IPS DF 6.9 (cell line): ENCODE measurements around the gene C2.
A peak's percentile ranks its signal among the peaks of the same experiment; 100 is the strongest.

ENCODE experiments used
- DNase-seq: peaks from one replicate; pipeline ENCODE4 v3.0.0-alpha.2; 2013; ENCODE audit warnings: low read depth, low spot score
- H3K27ac ChIP-seq: one replicate; pipeline ENCODE4 v1.5.1; 2013; ENCODE audit warnings: low read length, control low read depth
- H3K27me3 ChIP-seq: 2 replicates; pipeline ENCODE4 v1.6.1; 2013; ENCODE audit warnings: mild to moderate bottlenecking, low read length; ENCODE audit not compliant: control insufficient read depth, insufficient read depth
- H3K36me3 ChIP-seq: 2 replicates; pipeline ENCODE4 v1.6.1; 2013; ENCODE audit warnings: low read length; ENCODE audit not compliant: control insufficient read depth, insufficient read depth
- H3K4me1 ChIP-seq: 2 replicates; pipeline ENCODE4 v1.6.1; 2013; ENCODE audit warnings: low read length; ENCODE audit not compliant: control insufficient read depth, insufficient read depth
- H3K4me3 ChIP-seq: 2 replicates; pipeline ENCODE4 v1.5.1; 2013; ENCODE audit warnings: mild to moderate bottlenecking, low read length
- H3K9me3 ChIP-seq: 2 replicates; pipeline ENCODE4 v1.6.1; 2013; ENCODE audit warnings: low read length, inconsistent platforms; ENCODE audit not compliant: control insufficient read depth, insufficient read depth
- WGBS: extraction: QIAGEN DNeasy Blood & Tissue Kit; methylation state at CpG from one replicate; pipeline ENCODE4 v1.1.7; 2013; ENCODE audit warnings: mixed read lengths, missing lambda C conversion rate; ENCODE audit not compliant: insufficient read length, insufficient coverage; 5-methylcytosine and 5-hydroxymethylcytosine counted together

The C2 gene

GRCh38 chr6:31954511-31954910 is 27.0 kb downstream of the C2 start:
- no peaks in the 10 kb centered on the region for H3K27me3 ChIP-seq
- no CpG with 5 or more reads among the region's 28 CpGs for WGBS
- peaks cover 31% of the 10 kb centered on the region for H3K36me3 ChIP-seq
- no peak for DNase-seq
- H3K4me1 ChIP-seq: 0 out of 2 replicates have a peak, but pooled peaks cover 1% of the 10 kb centered on the region
- no peak overlapping the region for H3K4me3 ChIP-seq
- H3K9me3 ChIP-seq: no peaks in the 10 kb centered on the region
- no peak overlapping the region for H3K27ac ChIP-seq

GRCh38 chr6:31956796-31957195 is 29.3 kb downstream of the C2 start:
- Histone ChIP-seq H3K27ac (no peak overlapping the region), H3K4me3 (no peak overlapping the region), H3K9me3 (no peaks in the 10 kb centered on the region), H3K36me3 (peaks cover 32% of the 10 kb centered on the region), H3K4me1 (0 out of 2 replicates have a peak, but pooled peaks cover 1% of the 10 kb centered on the region), H3K27me3 (no peaks in the 10 kb centered on the region)
- no peak for DNase-seq
- WGBS: no CpG with 5 or more reads among the region's 3 CpGs

- no peaks in the 10 kb centered on the region for H3K9me3 ChIP-seq
- H3K4me3 ChIP-seq: peak overlapping the region; percentile 94
- WGBS: no CpG with 5 or more reads among the region's 11 CpGs
- H3K36me3 ChIP-seq: peaks cover 36% of the 10 kb centered on the region
- no peaks in the 10 kb centered on the region for H3K27me3 ChIP-seq
- no peak for DNase-seq
- 0 out of 2 replicates have a peak, but pooled peaks cover 1% of the 10 kb centered on the region for H3K4me1 ChIP-seq
- no peak overlapping the region for H3K27ac ChIP-seq
Observed at GRCh38 chr6:31958412-31958740, 30.9 kb downstream of the C2 start.

GRCh38 chr6:31958741-31959739 is 31.5 kb downstream of the C2 start, which contains the start of the genes NELFE and SKIC2:
TSS of gene NELFE (minus strand) at chr6:31958971. CDS start at chr6:31958446, 525 bp downstream.
TSS of gene SKIC2 (plus strand) at chr6:31959175. CDS start at chr6:31959193, 18 bp downstream.
- peak within 1 kb of the TSS; percentile 94 for H3K4me3 ChIP-seq
- peak; percentile 95 for DNase-seq
- no peaks in the 10 kb centered on the region for H3K9me3 ChIP-seq
- 0 out of 2 replicates have a peak, but pooled peaks cover 1% of the 10 kb centered on the region for H3K4me1 ChIP-seq
- no peaks in the 10 kb centered on the region for H3K27me3 ChIP-seq
- WGBS: no CpG with 5 or more reads among the region's 59 CpGs
- H3K27ac ChIP-seq: no peak within 1 kb of the TSS
- peaks cover 37% of the 10 kb centered on the region for H3K36me3 ChIP-seq

GRCh38 chr6:31961616-31962015 is 34.1 kb downstream of the C2 start:
- Histone ChIP-seq H3K9me3 (no peaks in the 10 kb centered on the region), H3K36me3 (peaks cover 41% of the 10 kb centered on the region), H3K27me3 (no peaks in the 10 kb centered on the region), H3K4me3 (no peak overlapping the region), H3K4me1 (0 out of 2 replicates have a peak, but pooled peaks cover 1% of the 10 kb centered on the region), H3K27ac (no peak overlapping the region)
- no peak for DNase-seq
- WGBS: no CpG with 5 or more reads among the region's 12 CpGs

- Histone ChIP-seq H3K36me3 (peaks cover 57% of the 10 kb centered on the region), H3K27me3 (no peaks in the 10 kb centered on the region), H3K9me3 (no peaks in the 10 kb centered on the region), H3K4me3 (no peak overlapping the region), H3K4me1 (no peaks in the 10 kb centered on the region), H3K27ac (no peak overlapping the region)
- no CpG with 5 or more reads among the region's 19 CpGs for WGBS
- no peak for DNase-seq
Observed at GRCh38 chr6:31963921-31964320, 36.4 kb downstream of the C2 start.

GRCh38 chr6:31965700-31966099 is 38.2 kb downstream of the C2 start:
- Histone ChIP-seq H3K27ac (no peak overlapping the region), H3K4me1 (no peaks in the 10 kb centered on the region), H3K36me3 (peaks cover 61% of the 10 kb centered on the region), H3K9me3 (no peaks in the 10 kb centered on the region), H3K27me3 (no peaks in the 10 kb centered on the region), H3K4me3 (no peak overlapping the region)
- no peak for DNase-seq
- no CpG with 5 or more reads among the region's 13 CpGs for WGBS

- Histone ChIP-seq H3K4me1 (no peaks in the 10 kb centered on the region), H3K9me3 (no peaks in the 10 kb centered on the region), H3K27me3 (no peaks in the 10 kb centered on the region), H3K36me3 (peaks cover 56% of the 10 kb centered on the region), H3K4me3 (no peak overlapping the region), H3K27ac (no peak overlapping the region)
- DNase-seq: no peak
- no CpG with 5 or more reads among the region's 7 CpGs for WGBS
Observed at GRCh38 chr6:31966506-31966905, 39.0 kb downstream of the C2 start.

GRCh38 chr6:31966997-31967925 is 39.7 kb downstream of the C2 start:
- no peaks in the 10 kb centered on the region for H3K9me3 ChIP-seq
- H3K27me3 ChIP-seq: no peaks in the 10 kb centered on the region
- DNase-seq: no peak
- no peak overlapping the region for H3K4me3 ChIP-seq
- H3K27ac ChIP-seq: no peak overlapping the region
- WGBS: no CpG with 5 or more reads among the region's 10 CpGs
- H3K36me3 ChIP-seq: peaks cover 53% of the 10 kb centered on the region
- H3K4me1 ChIP-seq: no peaks in the 10 kb centered on the region

- Histone ChIP-seq H3K27ac (no peak overlapping the region), H3K4me1 (no peaks in the 10 kb centered on the region), H3K9me3 (no peaks in the 10 kb centered on the region), H3K4me3 (no peak overlapping the region), H3K27me3 (no peaks in the 10 kb centered on the region), H3K36me3 (peaks cover 47% of the 10 kb centered on the region)
- no peak for DNase-seq
- WGBS: no CpG with 5 or more reads among the region's 3 CpGs
Observed at GRCh38 chr6:31967926-31968320, 40.4 kb downstream of the C2 start.
